ENCODE results near the gene CSNK1E. TPM values are rescaled to one million over a fixed set of nuclear protein-coding genes. Genes with fewer than 3 reads are reported as not detected.
A peak's percentile ranks its signal among the peaks of the same experiment; 100 is the strongest.

CSNK1E gene
- total RNA-seq, 1 donor from 2014 or later: 246 TPM

DNA sequence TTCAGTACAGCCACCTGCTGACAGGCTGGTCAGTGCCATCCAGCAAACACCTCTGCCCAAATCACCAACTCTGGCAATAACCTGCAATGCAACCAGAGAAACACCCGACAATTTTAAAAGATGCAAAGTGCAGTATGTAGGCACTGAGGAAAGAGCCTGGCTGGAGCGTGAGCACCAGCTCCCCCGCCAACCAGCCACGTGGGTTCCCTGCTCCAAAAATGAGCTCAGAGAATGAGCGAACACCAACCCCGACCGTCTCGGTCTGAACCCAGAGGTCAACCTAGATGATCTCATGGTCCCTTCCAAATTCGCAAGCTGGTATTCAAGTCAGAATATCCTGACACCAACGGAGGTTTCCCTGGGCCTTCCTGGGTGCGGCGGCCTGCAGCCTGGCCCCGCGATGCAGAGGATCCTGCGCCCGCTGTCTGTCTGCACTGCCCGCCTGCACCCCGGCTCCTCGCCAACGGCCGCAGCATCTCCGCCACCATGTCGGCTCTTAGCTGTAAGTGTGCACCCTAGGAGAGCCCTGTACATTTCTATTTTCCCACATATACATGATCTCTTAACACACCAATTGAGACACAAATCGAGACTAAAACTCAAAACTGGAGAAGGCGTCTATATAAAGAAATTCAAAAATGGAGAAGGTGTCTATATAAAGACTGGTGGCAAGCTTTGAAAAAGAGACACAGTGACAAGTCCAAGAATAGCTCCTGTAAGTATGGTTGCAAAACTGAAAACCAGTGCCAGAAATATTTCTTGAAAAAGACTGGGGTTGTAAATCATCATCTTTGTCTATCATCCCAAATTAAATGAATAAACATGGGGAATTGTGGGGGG, 67.2 kb downstream of the CSNK1E start:
- Mint-ChIP-seq H3K36me3 (ENCODE audit: insufficient read depth) (peaks cover 10% of the 10 kb centered on the region), H3K4me1 (ENCODE audit: low read depth) (no peaks in the 10 kb centered on the region), H3K27me3 (no peaks in the 10 kb centered on the region), H3K9me3 (ENCODE audit: low read depth) (no peaks in the 10 kb centered on the region), H3K27ac (no peak overlapping the region), H3K4me3 (ENCODE audit: low read depth) (no peak overlapping the region)
- TF ChIP-seq, protein P1, sequence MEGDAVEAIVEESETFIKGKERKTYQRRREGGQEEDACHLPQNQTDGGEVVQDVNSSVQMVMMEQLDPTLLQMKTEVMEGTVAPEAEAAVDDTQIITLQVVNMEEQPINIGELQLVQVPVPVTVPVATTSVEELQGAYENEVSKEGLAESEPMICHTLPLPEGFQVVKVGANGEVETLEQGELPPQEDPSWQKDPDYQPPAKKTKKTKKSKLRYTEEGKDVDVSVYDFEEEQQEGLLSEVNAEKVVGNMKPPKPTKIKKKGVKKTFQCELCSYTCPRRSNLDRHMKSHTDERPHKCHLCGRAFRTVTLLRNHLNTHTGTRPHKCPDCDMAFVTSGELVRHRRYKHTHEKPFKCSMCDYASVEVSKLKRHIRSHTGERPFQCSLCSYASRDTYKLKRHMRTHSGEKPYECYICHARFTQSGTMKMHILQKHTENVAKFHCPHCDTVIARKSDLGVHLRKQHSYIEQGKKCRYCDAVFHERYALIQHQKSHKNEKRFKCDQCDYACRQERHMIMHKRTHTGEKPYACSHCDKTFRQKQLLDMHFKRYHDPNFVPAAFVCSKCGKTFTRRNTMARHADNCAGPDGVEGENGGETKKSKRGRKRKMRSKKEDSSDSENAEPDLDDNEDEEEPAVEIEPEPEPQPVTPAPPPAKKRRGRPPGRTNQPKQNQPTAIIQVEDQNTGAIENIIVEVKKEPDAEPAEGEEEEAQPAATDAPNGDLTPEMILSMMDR (IDR thresholded peaks at IDR 0.05; ENCODE audit: unreplicated experiment): no peak
- no peak for DNase-seq (ENCODE audit: low spot score, unreplicated experiment)

DNA sequence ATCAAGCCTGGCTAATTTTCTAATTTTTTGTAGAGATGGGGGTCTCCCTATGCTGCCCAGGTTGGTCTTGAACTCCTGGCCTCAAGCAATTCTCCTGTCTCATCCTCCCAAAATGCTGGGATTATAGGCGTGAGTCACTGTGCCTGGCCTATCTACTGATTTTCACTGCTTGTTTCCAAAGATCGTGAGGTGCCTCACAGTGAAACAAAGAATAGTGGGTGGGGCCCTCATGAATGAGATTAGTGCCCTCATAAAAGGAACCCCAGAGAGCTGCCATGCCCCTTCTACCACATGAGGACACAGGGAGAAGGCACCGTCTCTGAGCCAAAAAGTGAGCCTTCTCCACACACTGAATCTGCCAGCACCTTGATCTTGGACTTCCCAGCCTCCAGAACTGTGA, 67.9 kb downstream of the CSNK1E start:
- no peaks in the 10 kb centered on the region for H3K4me1 Mint-ChIP-seq (ENCODE audit: low read depth)
- peaks cover 10% of the 10 kb centered on the region for H3K36me3 Mint-ChIP-seq (ENCODE audit: insufficient read depth)
- H3K27me3 Mint-ChIP-seq: no peaks in the 10 kb centered on the region
- no peaks in the 10 kb centered on the region for H3K9me3 Mint-ChIP-seq (ENCODE audit: low read depth)
- H3K4me3 Mint-ChIP-seq (ENCODE audit: low read depth): no peak overlapping the region
- H3K27ac Mint-ChIP-seq: no peak overlapping the region
- DNase-seq (ENCODE audit: low spot score, unreplicated experiment): no peak
- TF ChIP-seq, protein P1 (IDR thresholded peaks at IDR 0.05; ENCODE audit: unreplicated experiment): no peak

DNA sequence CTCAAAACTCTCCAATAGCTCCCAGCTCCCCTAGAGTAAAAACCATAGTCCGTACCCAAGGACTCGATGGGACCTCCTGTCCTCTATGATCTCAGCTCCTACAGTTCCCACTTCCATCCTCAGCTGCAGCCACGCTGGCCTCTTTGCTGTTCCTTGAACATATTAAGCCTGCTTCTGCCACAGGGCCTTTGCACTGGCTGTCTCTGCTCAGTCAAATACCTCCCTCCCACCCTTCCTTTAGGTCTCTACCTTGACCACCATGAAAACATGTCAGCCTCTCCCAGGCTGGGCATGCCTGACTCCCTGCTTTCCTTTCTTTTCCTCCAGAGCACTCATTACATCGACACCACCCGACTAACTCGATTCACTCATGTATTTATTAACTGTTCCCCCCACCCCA, 69.0 kb downstream of the CSNK1E start:
- H3K4me1 Mint-ChIP-seq (ENCODE audit: low read depth): peaks cover 7% of the 10 kb centered on the region
- TF ChIP-seq, protein P1 (IDR thresholded peaks at IDR 0.05; ENCODE audit: unreplicated experiment): no peak
- H3K27ac Mint-ChIP-seq: no peak overlapping the region
- no peaks in the 10 kb centered on the region for H3K27me3 Mint-ChIP-seq
- H3K4me3 Mint-ChIP-seq (ENCODE audit: low read depth): no peak overlapping the region
- no peak for DNase-seq (ENCODE audit: low spot score, unreplicated experiment)
- no peaks in the 10 kb centered on the region for H3K9me3 Mint-ChIP-seq (ENCODE audit: low read depth)
- peaks cover 12% of the 10 kb centered on the region for H3K36me3 Mint-ChIP-seq (ENCODE audit: insufficient read depth)

DNA sequence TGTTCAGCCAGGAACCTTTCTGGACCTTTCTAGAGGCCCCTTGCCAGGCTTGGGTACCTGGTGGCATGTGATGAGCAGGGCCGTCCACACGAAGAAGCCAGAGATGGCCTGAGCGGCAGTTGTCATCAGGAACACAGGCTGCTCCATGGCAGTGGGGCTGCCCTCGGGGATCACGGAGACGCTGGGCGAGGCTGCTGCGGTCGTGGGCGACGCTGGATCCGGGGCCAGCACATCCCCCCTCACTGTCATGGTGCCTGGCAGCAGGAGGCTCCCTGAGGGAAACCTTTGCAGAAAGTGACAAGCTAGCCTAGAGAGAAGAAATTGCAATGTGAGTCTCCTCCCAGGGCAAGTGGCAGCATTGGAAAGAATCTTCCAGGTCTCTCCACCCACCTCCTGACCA, 69.5 kb downstream of the CSNK1E start:
- no peak for DNase-seq (ENCODE audit: low spot score, unreplicated experiment)
- Mint-ChIP-seq H3K27ac (no peak overlapping the region), H3K9me3 (ENCODE audit: low read depth) (no peaks in the 10 kb centered on the region), H3K27me3 (no peaks in the 10 kb centered on the region), H3K36me3 (ENCODE audit: insufficient read depth) (peaks cover 12% of the 10 kb centered on the region), H3K4me1 (ENCODE audit: low read depth) (peaks cover 11% of the 10 kb centered on the region), H3K4me3 (ENCODE audit: low read depth) (no peak overlapping the region)
- TF ChIP-seq, protein P1 (IDR thresholded peaks at IDR 0.05; ENCODE audit: unreplicated experiment): no peak

DNA sequence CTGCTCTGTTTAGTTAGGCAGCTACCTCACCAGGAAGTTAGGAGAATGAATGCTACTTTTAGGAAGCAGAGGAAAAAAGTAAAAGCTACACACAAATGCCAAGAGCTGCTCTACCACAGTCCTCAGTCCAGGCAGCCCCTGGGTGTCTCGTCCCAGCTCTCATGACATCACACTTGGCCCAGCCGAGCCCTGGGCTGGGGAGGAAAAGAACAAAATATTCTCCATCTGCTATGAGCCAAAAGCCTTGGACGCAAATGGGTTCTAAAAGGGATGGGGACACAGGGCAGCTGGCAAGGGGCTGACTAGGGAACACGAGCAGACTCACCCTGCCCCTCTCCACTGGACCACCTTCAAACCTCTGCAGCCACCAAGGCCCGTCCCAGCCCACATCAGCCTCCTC, 70.5 kb downstream of the CSNK1E start:
- TF ChIP-seq, protein P1 (IDR thresholded peaks at IDR 0.05; ENCODE audit: unreplicated experiment): no peak
- Mint-ChIP-seq H3K4me1 (ENCODE audit: low read depth) (peaks cover 16% of the 10 kb centered on the region), H3K4me3 (ENCODE audit: low read depth) (no peak overlapping the region), H3K9me3 (ENCODE audit: low read depth) (no peaks in the 10 kb centered on the region), H3K27ac (peak overlapping the region; percentile 6), H3K27me3 (no peaks in the 10 kb centered on the region), H3K36me3 (ENCODE audit: insufficient read depth) (peaks cover 13% of the 10 kb centered on the region)
- DNase-seq (ENCODE audit: low spot score, unreplicated experiment): no peak

Measured in progenitor cell of endocrine pancreas (in vitro differentiated cells).